ENCODE data around the gene DMAC1.
A peak's percentile ranks its signal among the peaks of the same experiment; 100 is the strongest.

Gene DMAC1

DNA sequence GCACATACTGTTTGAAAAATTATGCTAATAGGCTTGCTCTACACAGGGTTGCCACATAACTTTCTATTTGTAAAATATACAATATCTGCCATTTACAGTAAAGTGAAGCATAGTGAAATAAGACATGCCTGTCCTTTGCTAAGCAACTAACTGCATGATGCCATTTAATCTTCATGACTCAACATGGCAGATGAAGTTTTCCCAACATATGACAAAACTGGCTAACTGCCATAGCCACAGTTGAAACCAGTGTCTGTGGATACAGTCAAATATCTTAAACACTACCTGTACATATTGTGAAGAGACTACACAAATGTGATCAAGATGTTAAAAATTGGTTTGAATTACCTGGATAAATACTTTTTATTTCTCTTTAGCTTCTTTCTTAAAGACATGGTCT, 3.1 kb upstream of the DMAC1 start:
- no peak overlapping the region for H3K4me3 ChIP-seq (ENCODE audit: low read depth, low read length)
- TF ChIP-seq, protein P1, sequence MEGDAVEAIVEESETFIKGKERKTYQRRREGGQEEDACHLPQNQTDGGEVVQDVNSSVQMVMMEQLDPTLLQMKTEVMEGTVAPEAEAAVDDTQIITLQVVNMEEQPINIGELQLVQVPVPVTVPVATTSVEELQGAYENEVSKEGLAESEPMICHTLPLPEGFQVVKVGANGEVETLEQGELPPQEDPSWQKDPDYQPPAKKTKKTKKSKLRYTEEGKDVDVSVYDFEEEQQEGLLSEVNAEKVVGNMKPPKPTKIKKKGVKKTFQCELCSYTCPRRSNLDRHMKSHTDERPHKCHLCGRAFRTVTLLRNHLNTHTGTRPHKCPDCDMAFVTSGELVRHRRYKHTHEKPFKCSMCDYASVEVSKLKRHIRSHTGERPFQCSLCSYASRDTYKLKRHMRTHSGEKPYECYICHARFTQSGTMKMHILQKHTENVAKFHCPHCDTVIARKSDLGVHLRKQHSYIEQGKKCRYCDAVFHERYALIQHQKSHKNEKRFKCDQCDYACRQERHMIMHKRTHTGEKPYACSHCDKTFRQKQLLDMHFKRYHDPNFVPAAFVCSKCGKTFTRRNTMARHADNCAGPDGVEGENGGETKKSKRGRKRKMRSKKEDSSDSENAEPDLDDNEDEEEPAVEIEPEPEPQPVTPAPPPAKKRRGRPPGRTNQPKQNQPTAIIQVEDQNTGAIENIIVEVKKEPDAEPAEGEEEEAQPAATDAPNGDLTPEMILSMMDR (IDR thresholded peaks at IDR 0.05; ENCODE audit: low read depth, low read length) = no peak

DNA sequence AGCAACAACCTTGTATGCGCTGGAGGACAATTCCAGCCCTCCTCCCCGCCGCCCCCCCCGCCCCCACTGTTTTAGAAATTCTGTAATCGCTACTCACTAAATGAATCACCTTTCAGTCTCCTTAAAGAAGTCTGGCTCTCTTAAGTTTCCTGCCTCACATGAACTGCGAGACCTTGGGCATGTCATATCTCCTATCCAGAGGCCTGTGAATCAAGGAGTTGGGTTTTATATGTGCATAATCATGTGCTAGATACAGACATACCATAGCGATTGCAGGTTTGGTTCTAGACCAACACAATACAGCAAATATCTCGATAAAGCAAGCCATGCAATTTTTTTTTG, 337 bp upstream of the DMAC1 start:
- TF ChIP-seq, protein P1 (IDR thresholded peaks at IDR 0.05; ENCODE audit: low read depth, low read length) = no peak
- H3K4me3 ChIP-seq (ENCODE audit: low read depth, low read length) = peak overlapping the region; percentile 83

DNA sequence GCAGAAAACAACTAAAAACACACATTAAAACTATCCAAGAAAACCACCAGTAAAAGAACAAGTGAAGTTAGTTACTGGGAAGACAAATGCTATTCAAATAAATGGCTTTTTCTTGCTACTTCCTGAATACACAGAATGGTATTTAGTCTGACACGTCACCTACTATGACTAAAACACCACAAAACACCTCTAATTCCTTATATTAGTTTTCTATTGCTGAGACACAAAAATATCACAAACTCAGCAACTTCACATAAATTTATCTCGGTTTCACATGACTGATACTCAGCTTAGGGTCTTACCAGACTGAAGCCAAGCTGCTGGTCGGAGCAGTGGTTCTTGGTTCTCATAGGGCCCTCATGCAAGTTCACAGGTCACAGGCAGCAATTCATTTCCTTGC, 5.4 kb downstream of the DMAC1 start:
- H3K4me3 ChIP-seq (ENCODE audit: low read depth, low read length) = no peak overlapping the region
- TF ChIP-seq, protein P1 (IDR thresholded peaks at IDR 0.05; ENCODE audit: low read depth, low read length) = no peak

DNA sequence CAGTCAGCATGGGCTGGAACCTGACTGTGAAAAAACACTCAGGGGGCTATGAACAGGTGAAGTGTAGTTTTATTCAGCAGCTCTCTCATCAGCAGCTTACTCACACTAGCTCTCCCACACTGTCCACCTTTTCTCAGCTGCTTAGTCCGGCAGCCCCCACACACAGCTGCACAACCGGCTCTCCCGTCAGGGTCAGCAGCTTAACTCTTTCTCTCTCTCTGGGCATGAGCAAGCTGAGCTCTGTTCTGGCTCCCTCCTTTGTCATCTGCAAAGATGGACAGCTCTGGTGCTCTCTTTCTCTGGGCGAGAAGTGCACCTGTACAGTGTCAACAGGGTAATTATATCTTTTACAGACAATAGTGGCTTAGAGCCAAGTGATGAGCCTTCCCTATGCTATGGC, 8.2 kb downstream of the DMAC1 start:
- no peak overlapping the region for H3K4me3 ChIP-seq (ENCODE audit: low read depth, low read length)
- TF ChIP-seq, protein P1 (IDR thresholded peaks at IDR 0.05; ENCODE audit: low read depth, low read length) = no peak

DNA sequence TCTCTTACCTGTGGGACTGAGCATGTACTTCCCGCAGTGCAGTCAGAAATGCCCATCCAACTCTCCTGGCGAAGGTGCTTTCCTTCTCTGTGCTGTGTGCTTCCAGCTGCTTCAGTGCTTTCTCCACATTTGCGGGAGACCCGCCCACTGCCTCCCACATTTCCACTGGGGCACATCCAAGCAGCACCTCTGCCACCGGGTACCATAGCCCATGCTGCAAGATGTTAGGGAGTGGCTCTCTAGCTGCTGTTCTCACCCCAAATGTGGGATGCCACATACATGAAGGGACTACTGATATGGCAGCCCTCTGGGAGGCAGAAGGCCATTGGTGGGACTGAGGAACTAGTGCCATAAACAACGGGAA, 8.8 kb downstream of the DMAC1 start:
- H3K4me3 ChIP-seq (ENCODE audit: low read depth, low read length) = no peak overlapping the region
- TF ChIP-seq, protein P1 (IDR thresholded peaks at IDR 0.05; ENCODE audit: low read depth, low read length) = no peak

DNA sequence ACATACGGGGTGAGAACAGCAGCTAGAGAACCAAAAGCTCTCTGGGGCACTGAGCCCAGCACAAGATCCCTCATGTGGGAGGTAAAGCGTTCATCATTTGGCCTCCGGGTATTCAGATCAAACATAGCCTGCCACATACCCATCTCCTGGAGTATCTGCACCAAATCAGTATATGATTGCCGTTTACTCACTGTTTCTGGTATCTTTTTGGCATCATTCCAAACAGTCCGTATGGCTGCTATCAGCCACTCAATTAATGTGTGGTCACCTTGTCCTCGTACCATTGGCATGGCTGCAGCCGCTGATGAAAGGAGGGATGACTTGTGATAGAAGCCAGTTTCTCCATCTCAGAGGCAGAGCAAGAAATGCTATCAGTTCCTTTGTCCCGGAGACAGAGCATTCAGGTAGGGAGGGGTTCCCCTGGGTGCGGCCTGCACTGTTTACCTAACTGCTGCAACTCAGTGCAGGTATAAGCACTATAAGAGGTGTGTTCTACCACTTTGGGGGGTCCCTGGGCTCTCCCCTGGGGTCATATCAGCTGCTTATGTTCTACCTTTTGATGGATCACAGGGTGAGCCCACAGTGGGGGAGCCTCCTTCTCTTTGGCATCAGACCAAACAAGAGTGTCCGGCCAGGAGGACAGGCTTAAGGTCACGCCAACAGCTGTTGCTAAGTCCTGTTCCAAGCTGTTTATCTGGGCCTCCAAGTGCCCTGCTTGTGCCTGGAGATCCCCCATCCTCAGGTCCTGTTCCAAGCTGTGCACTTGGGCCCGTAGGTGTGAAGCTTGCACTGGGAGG, 9.4 kb downstream of the DMAC1 start:
- H3K4me3 ChIP-seq (ENCODE audit: low read depth, low read length) = no peak overlapping the region
- TF ChIP-seq, protein P1 (IDR thresholded peaks at IDR 0.05; ENCODE audit: low read depth, low read length) = no peak

DNA sequence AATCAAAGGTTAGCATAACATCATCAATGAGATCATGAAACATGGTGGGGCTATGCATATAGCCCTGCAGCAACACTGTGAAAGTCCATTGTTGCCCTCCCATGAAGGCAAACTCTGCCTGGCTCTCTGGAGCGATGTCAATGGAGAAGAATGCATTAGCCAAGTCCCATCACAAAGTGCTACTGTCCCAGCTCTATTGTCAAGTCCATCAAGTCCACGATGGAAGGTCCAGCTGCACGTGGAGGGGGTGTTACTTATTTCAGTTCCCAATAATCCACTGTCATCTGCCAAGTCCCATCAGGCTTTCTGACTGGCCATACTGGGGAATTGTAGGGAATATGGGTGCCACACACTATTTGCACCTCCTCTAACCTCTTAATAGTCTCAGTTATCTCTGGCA, 10.8 kb downstream of the DMAC1 start:
- H3K4me3 ChIP-seq (ENCODE audit: low read depth, low read length) = no peak overlapping the region
- TF ChIP-seq, protein P1 (IDR thresholded peaks at IDR 0.05; ENCODE audit: low read depth, low read length) = no peak

Data from WI38 (cell line).